Esophagus squamous epithelium (tissue), 4 donors: ENCODE results near the gene MORN5.

Experiments
- POLR2A ChIP-seq, 4 donors: fragments of 450-650 bp; IDR thresholded peaks; one replicate each; pipeline ENCODE4 v1.6.1; 2017; ENCODE audit warnings: antibody characterized with exemption in 4 of 4, mild to moderate bottlenecking in 4 of 4, moderate library complexity in 3 of 4
- TF ChIP-seq, protein P1 (sequence below), 6 experiments: fragments of 450-650 bp in 4 of 6; fragments of 200-600 bp in 2 of 6; sonication (generic) in 2 of 6; IDR thresholded peaks; one replicate each; pipeline ENCODE4 v1.5.1; 2016 to 2019; ENCODE audit warnings: antibody characterized with exemption in 6 of 6, mild to moderate bottlenecking in 4 of 6, moderate library complexity in 4 of 6

DNA sequence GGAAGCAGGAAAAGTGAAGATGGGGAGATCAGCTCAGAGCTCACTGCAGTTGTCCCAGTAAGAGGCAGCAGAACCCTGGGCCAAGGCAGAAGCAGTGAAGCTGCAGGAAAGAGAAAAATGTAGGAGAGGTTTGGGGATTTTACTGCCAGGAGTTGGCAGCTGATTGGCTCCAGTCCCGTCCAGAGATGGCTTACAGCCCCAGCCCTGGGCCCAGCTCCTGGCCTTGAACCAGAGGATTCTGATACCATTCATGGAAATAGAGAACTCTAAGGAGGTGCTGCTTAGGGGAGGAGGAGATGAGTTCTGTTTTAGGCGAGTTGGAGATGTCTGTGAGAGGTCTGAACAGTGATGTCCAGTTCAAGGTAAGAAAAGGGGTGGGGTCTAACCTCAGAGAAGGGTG is 4.6 kb downstream of the MORN5 start:
- TF ChIP-seq POLR2A (IDR thresholded peaks at IDR 0.05): no peak
- TF ChIP-seq, protein P1, sequence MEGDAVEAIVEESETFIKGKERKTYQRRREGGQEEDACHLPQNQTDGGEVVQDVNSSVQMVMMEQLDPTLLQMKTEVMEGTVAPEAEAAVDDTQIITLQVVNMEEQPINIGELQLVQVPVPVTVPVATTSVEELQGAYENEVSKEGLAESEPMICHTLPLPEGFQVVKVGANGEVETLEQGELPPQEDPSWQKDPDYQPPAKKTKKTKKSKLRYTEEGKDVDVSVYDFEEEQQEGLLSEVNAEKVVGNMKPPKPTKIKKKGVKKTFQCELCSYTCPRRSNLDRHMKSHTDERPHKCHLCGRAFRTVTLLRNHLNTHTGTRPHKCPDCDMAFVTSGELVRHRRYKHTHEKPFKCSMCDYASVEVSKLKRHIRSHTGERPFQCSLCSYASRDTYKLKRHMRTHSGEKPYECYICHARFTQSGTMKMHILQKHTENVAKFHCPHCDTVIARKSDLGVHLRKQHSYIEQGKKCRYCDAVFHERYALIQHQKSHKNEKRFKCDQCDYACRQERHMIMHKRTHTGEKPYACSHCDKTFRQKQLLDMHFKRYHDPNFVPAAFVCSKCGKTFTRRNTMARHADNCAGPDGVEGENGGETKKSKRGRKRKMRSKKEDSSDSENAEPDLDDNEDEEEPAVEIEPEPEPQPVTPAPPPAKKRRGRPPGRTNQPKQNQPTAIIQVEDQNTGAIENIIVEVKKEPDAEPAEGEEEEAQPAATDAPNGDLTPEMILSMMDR (IDR thresholded peaks at IDR 0.05): no peak
